EH (cell line): ENCODE measurements around the gene BTNL3.
"Not testable (repeated sequence)": the region's sequence is repeated elsewhere in the genome, so short reads cannot be mapped to it uniquely, and the experiment has no call there.

ENCODE experiments used
- DNase-seq: peaks from one replicate; pipeline ENCODE4 v3.0.0-alpha.2; 2015; ENCODE audit warnings: low read depth

The BTNL3 gene

GRCh38 chr5:180988592-180988991, at the start of gene BTNL3:
TSS of gene BTNL3 (plus strand) at chr5:180988846. CDS start at chr5:180989029, 183 bp downstream.
- no peak for DNase-seq

GRCh38 chr5:180950291-180950949, 38.2 kb upstream of the BTNL3 start:
- peak; percentile 1 for DNase-seq

DNA sequence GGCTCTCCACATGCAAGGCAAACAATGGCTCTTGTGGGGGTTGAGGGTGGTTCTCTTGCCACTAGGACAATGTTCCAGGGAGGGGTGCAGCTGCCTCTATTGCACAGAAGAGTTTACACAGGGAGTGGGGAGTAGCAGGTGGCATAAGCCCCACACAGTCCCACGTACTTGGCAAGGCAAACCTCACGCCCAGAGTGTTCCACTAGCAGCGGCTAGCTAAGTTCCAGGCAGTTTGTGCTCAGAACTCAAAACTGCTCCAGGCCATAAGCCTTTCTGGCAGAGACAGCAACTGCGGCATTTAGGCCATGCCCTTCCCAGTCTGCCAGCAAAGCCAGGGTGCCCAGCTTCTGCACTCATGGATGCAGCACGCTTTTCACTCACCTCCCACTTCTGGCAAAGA, 29.0 kb upstream of the BTNL3 start:
- DNase-seq, result no peak

- no peak for DNase-seq
These were observed 28.4 kb upstream of the BTNL3 start for GRCh38 chr5:180960209-180960608.

GRCh38 chr5:180969406-180969805, 19.2 kb upstream of the BTNL3 start:
- DNase-seq, result no peak

DNA sequence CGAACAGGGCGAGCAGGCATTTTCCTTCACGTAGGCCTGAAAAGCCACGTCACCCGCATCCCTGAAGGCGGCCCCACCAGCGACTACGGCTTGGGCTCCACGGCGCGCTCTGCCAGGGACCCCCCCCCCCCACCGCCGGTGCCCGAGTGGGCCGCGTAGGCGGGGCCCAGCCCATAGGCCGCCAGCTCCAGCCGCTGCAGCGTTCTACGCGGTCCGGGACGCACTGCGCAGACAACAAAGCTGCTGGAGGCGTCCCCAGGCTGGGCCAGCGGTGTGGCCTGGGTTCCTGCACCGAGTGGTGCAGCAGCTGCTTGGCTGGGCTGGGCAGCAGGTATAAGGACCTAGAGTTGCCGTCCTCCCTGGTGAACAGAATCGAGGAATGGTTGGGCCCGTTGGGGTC, 18.3 kb upstream of the BTNL3 start:
- no peak for DNase-seq

DNA sequence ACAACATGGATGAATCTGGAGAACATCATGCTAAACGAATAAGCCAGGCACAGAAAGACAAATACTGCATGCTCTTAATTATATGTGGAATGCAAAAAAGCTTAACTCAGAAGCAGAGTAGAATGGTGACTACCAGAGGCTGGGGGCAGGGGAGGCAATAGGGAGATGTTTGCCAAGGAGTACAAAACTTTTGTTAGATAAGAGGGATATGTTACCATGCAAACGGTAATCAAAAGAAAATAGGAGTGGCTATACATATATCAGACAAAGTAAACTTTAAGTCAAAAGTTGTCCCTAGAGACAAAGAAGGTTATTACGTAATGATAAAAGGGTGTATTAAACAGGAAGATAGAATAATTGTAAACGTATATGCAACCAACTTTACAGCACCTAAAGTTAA, 17.8 kb upstream of the BTNL3 start:
- no peak for DNase-seq

DNA sequence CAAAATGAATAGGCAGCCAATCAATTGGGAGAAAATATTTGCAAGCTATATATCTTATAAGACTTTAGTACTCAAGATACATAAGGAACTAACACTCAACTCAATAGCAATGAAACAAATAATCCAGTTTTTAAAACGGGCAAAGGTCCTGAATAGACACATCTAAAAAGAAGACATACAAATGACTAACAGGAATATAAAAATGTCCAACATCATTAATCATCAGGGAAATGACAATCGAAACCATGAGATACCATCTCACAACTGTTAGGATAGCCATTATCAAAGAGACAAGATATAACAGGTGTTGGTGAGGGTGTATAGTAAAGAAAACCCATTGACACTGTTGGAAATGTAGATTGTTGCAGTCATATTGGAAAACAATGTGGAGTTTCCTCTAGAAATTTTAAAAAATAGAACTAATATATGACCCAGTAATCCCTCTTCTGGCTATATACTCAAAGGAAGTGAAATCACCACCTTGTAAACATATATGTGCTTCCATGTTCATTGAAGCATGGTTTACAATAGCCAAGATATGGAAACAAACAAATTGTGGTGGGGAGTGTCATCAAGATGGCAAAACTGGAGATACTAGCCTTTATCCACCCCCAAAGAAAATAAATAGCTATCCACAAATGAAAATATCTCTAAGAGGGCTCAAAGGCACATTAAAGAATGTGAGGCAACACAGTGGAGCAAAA, 13.9 kb upstream of the BTNL3 start:
- DNase-seq, result no peak

- no peak for DNase-seq
These were observed 13.3 kb upstream of the BTNL3 start for GRCh38 chr5:180975338-180975737.

DNA sequence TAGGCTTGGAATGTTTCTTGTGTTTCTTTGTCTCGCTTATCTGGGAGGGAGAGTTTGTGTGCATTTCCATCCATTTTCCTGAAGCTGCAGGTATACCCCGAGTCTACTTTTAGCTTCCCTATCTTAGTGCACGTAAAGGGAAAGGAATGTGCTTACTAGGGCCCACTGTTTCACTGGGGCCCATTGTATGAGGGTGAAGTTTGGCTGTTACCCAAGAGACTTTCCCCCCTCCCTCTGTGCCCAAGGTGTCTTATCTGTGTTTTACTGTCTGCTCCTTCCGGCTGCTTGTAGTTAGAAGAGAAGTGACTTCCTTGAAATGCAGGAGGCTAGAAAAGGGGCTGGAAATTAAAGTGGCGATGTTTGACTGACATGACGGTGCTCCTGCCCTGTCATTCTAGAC, 12.1 kb upstream of the BTNL3 start:
- DNase-seq, result no peak

- DNase-seq, result no peak
These were observed 10.8 kb upstream of the BTNL3 start for GRCh38 chr5:180977852-180978251.

GRCh38 chr5:180982008-180982741, 6.5 kb upstream of the BTNL3 start:
- DNase-seq, result no peak

DNA sequence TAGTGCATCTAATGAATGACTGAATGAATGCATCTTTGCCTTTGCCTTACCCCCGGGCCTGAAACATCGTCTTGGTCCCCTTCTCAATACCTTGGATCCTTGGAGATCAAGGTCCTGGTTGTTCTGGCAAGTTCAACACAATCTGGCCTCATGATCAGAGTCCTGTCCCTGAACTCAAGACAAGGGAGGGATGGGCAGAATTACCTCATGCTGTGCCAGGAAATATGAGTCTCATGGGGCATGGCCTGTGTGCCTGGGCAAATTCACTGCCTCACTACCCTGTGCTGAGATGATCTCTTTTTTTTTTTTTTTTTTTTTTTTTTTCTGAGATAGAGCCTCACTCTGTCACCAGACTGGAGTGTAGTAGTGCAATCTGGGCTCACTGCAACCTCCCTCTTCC, 630 bp upstream of the BTNL3 start:
- DNase-seq, result no peak

- no peak for DNase-seq
These were observed 1.6 kb downstream of the BTNL3 start for GRCh38 chr5:180990086-180990881.

GRCh38 chr5:180990882-180991242, 2.2 kb downstream of the BTNL3 start:
- no peak for DNase-seq

- DNase-seq, result no peak
These were observed 13.3 kb downstream of the BTNL3 start for GRCh38 chr5:181001947-181002346.

DNA sequence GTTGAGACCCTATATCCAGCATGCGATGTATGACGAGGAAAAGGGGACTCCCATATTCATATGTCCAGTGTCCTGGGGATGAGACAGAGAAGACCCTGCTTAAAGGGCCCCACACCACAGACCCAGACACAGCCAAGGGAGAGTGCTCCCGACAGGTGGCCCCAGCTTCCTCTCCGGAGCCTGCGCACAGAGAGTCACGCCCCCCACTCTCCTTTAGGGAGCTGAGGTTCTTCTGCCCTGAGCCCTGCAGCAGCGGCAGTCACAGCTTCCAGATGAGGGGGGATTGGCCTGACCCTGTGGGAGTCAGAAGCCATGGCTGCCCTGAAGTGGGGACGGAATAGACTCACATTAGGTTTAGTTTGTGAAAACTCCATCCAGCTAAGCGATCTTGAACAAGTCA, 17.1 kb downstream of the BTNL3 start:
- no peak for DNase-seq

DNA sequence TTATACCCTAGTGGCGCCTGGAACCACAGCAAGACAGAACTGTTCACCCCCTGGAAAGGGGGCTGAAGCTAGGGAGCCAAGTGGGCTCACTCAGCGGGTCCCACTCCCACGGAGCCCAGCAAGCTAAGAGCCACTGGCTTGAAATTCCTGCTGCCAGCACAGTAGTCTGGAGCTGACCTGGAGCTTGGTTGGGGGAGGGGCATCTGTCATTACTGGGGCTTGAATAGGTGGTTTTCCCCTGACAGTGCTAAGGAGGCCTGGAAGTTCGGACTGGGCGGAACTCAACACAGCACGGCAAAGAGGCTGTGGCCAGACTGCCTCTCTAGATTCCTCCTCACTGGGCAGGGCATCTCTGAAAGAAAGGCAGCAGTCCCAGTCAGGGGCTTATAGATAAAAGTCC, 19.5 kb downstream of the BTNL3 start:
- DNase-seq, result no peak

DNA sequence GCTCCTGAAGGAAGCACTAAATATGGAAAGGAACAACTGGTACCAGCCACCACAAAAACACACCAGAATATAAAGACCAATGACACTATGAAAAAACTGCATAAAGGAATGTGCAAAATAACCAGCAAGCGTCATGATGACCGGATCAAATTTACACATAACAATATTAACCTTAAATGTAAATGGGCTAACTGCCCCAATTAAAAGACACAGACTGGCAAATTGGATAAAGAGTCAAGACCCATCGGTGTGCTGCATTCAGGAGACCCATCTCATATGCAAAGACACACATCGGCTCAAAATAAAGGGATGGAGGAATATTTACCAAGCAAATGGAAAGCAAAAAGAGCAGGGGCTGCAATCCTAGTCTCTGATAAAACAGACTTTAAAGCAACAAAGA, 21.4 kb downstream of the BTNL3 start:
- DNase-seq, result not testable (repeated sequence)

DNA sequence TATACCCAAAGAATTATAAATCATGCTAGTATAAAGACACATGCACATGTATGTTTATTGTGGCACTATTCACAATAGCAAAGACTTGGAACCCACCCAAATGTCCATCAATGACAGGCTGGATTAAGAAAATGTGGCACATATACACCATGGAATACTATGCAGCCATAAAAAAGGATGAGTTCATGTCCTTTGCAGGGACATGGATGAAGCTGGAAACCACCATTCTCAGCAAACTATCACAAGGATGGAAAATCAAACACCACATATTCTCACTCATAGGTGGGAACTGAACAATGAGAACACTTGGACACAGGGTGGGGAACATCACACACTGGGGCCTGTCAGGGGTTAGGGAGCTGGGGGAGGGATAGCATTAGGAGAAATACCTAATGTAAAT, 26.0 kb downstream of the BTNL3 start:
- not testable (repeated sequence) for DNase-seq

GRCh38 chr5:181017448-181017847, 28.8 kb downstream of the BTNL3 start:
- DNase-seq, result not testable (repeated sequence)

DNA sequence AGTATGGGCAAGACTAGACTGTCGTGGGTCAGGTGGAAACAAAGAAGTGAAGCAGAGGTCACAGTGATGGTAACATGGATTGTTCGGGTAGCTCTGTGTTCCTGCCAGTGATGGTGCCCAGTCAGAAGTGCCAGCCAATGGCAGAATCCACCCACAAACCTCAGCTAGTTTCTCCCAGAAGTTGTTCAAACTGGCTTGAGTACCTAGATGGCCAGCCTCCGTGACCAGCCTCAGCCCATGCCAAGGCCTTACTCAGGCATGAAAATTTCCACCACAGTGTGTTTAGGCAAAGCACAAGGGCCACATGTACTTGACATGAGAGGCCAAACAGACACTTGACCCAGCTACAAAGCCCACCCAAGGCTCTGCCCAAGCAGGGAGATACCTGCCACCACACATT, 32.0 kb downstream of the BTNL3 start:
- no peak for DNase-seq
